Brain microvascular endothelial cell (primary cell): ENCODE measurements around the gene SPATA2L.
"Not testable (repeated sequence)": the region's sequence is repeated elsewhere in the genome, so short reads cannot be mapped to it uniquely, and the experiment has no call there.

Source experiments
- DNase-seq: peaks from one replicate; pipeline ENCODE4 v3.0.0-alpha.2; 2020
- H3K27ac ChIP-seq: fragments of 250-450 bp; sonication (Bioruptor Pico); 2 replicates; pipeline ENCODE4 v1.5.1; 2020; ENCODE audit warnings: mild to moderate bottlenecking, moderate library complexity
- H3K27me3 ChIP-seq: fragments of 250-450 bp; sonication (Bioruptor Pico); replicated peaks from 2 replicates; pipeline ENCODE4 v1.5.1; 2020; ENCODE audit warnings: mild to moderate bottlenecking
- H3K36me3 ChIP-seq: fragments of 250-450 bp; sonication (Bioruptor Pico); replicated peaks from 2 replicates; pipeline ENCODE4 v1.5.1; 2020; ENCODE audit warnings: mild to moderate bottlenecking
- H3K4me3 ChIP-seq: 2 replicates; pipeline ENCODE4 v1.5.1; 2011; ENCODE audit warnings: low read depth, mild to moderate bottlenecking, control low read depth, low read length, moderate library complexity
- in situ Hi-C: cut with HindIII; loops from 2 replicates; pipeline ENCODE4 v1.10.0; 2017; ENCODE audit warnings: low sequenced_read_pairs, low pct_ligation_motif_present
- TF ChIP-seq, protein P1 (sequence below): IDR thresholded peaks from 2 replicates; pipeline ENCODE4 v1.5.1; 2011; ENCODE audit warnings: low read depth, mild to moderate bottlenecking, moderate library complexity, low read length, control low read depth, inconsistent platforms; ENCODE audit errors: missing control alignments

Gene SPATA2L

DNA sequence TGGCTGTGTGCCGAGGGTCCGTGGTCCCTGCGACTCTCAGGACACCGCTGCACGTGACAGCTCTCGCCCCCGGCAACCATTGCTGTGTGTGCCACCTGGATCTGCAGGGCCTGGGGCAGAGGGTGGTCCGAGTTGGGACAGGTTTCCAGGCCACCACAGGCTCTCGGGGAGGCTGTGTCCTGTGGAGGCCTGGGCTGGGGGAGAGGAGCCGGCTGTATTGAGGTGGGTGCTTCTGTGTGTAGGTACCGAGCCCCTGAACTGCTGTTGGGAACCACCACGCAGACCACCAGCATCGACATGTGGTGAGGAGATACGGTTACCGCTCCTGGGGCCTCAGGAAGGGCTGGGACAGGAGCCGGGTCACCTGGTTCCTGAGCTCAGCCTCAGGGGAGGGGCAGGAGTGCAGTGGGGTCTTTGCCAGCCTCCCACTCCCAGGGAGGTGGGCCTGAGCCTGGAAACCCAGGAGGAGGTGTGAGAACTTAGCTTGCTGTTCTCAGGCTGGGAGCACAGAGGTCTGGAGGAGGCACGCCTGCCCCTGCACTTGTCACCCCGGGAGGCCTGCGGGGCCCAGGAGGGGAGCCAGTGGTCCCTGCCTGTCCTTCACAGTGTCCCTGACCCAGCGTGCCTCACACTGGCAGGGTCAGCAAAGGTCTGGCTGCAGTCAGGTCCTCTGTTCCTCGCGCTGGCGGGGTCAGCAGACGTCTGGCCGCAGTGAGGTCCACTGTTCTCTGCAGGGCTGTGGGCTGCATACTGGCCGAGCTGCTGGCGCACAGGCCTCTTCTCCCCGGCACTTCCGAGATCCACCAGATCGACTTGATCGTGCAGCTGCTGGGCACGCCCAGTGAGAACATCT, 7.3 kb downstream of the SPATA2L start:
- Histone ChIP-seq H3K4me3 (no peak overlapping the region), H3K36me3 (peaks cover 54% of the 10 kb centered on the region), H3K27me3 (no peaks in the 10 kb centered on the region), H3K27ac (no peak overlapping the region)
- in situ Hi-C loops: no loop called here
- TF ChIP-seq, protein P1, sequence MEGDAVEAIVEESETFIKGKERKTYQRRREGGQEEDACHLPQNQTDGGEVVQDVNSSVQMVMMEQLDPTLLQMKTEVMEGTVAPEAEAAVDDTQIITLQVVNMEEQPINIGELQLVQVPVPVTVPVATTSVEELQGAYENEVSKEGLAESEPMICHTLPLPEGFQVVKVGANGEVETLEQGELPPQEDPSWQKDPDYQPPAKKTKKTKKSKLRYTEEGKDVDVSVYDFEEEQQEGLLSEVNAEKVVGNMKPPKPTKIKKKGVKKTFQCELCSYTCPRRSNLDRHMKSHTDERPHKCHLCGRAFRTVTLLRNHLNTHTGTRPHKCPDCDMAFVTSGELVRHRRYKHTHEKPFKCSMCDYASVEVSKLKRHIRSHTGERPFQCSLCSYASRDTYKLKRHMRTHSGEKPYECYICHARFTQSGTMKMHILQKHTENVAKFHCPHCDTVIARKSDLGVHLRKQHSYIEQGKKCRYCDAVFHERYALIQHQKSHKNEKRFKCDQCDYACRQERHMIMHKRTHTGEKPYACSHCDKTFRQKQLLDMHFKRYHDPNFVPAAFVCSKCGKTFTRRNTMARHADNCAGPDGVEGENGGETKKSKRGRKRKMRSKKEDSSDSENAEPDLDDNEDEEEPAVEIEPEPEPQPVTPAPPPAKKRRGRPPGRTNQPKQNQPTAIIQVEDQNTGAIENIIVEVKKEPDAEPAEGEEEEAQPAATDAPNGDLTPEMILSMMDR: no peak
- no peak for DNase-seq

- in situ Hi-C loops: no loop called here
- DNase-seq: no peak
- H3K36me3 ChIP-seq: peaks cover 56% of the 10 kb centered on the region
Measured at GRCh38 chr16:89693289-89693731, 8.2 kb downstream of the SPATA2L start.

DNA sequence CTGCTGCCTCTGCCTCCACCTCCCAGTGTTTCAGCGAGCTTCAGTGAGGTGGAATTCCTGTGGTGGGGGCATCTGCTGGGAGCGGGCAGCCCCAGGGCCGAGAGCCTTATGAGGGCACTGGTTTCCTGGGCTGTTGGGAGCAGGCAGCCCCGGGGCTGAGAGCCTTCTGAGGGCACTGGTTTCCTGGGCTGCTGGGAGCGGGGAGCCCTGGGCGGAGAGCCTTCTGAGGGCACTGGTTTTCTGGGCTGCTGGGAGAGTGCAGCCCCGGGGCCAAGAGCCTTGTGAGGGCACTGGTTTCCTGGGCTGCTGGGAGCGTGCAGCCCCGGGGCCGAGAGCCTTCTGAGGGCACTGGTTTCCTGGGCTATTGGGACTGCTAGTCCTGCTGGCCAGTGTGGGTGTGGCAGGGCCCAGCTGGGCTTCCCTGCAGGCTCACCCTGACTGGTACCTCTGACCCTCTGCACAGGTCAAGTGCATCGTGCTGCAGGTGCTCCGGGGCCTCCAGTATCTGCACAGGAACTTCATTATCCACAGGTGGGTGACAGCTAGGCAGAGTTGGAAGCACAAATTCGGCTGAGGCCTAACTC, 9.4 kb downstream of the SPATA2L start:
- TF ChIP-seq, protein P1: no peak
- H3K4me3 ChIP-seq: no peak overlapping the region
- H3K27ac ChIP-seq: no peak overlapping the region
- DNase-seq: no peak
- in situ Hi-C loops: no loop called here
- H3K36me3 ChIP-seq: peaks cover 54% of the 10 kb centered on the region
- no peaks in the 10 kb centered on the region for H3K27me3 ChIP-seq

More at GRCh38 chr16:89693289-89693731, 8.2 kb downstream of the SPATA2L start:
- Histone ChIP-seq H3K4me3 (no peak overlapping the region), H3K27me3 (no peaks in the 10 kb centered on the region), H3K27ac (no peak overlapping the region)
- TF ChIP-seq, protein P1: no peak

GRCh38 chr16:89691231-89691985, 10.1 kb downstream of the SPATA2L start:
- peaks cover 50% of the 10 kb centered on the region for H3K36me3 ChIP-seq

GRCh38 chr16:89690392-89690901, 11.1 kb downstream of the SPATA2L start:
- TF ChIP-seq, protein P1: no peak
- DNase-seq: no peak
- H3K4me3 ChIP-seq: no peak overlapping the region
- in situ Hi-C loops: no loop called here
- no peak overlapping the region for H3K27ac ChIP-seq
- H3K27me3 ChIP-seq: no peaks in the 10 kb centered on the region
- peaks cover 50% of the 10 kb centered on the region for H3K36me3 ChIP-seq

More at GRCh38 chr16:89691231-89691985, 10.1 kb downstream of the SPATA2L start:
- Histone ChIP-seq H3K27me3 (no peaks in the 10 kb centered on the region), H3K4me3 (no peak overlapping the region), H3K27ac (no peak overlapping the region)
- in situ Hi-C loops: no loop called here
- TF ChIP-seq, protein P1: no peak
- DNase-seq: no peak

DNA sequence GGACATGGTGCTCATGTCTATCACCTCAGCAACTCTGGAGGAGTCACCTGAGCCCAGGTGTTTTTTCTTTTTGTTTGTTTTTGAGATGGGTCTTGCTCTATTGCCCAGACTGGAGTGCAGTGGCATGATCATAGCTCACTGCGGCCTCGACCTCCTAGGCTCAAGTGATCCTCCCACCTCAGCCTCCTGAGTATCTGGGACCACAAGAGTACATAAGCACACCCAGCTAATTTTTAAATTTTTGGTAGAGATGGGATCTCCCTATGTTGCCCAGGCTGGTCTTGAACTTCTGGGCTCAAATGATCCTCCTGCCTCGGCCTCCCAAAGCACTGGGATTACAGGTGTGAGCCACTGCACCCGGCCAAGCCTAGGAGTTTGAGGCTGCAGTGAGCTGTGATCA, 11.9 kb downstream of the SPATA2L start:
- H3K27me3 ChIP-seq, H3K4me3 ChIP-seq, H3K27ac ChIP-seq, DNase-seq, in situ Hi-C loops: not testable (repeated sequence)
- peaks cover 44% of the 10 kb centered on the region for H3K36me3 ChIP-seq
